ENCODE results near the gene NCKAP5L.

NCKAP5L gene

DNA sequence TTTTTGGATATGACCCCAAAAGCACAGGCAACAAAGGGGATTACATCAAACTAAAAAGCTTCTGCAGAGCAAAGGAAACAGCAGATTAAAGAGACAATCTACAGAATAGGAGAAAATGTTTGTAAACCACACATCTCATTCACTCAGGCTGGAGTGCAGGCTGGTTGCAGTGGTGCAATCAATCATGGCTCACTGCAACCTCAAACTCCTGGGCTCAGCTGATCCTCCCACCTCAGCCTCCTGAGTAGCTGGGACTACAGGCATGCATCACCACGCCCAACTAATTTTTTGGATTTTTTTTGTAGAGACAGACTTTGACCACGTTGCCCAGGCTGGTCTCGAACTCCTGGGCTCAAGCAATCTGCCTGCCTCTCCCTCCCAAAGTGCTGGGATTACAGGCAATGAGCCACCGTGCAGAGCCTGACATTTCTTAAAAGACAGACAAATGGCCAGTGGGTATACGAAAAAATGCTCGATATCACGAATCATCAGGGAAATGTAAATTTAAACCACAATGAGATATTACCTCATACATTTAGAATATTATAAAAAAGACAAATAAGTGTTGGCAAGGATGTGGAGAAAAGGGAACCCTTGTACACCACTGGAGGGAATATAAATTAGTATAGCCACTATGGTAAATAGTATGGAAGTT lies 9.8 kb downstream of the NCKAP5L start:
- Histone ChIP-seq H3K36me3 (ENCODE audit: insufficient read depth, low read length) (no peaks in the 10 kb centered on the region), H4K20me1 (ENCODE audit: insufficient read depth, low read length, poor library complexity, severe bottlenecking) (peaks cover 11% of the 10 kb centered on the region), H3F3A (ENCODE audit: low read depth) (no peaks in the 10 kb centered on the region), H3K4me3 (ENCODE audit: low read length, poor library complexity, severe bottlenecking) (no peak overlapping the region), H3K79me2 (ENCODE audit: insufficient read depth, low read length) (peaks cover 44% of the 10 kb centered on the region), H3K9me2 (replicated peaks; ENCODE audit: low read depth, low read length) (no peaks in the 10 kb centered on the region), H3K9ac (ENCODE audit: low read depth, low read length, poor library complexity, severe bottlenecking) (no peak overlapping the region), H2AFZ (ENCODE audit: low read length) (no peak overlapping the region), H3K9me3 (ENCODE audit: insufficient read depth, low read depth, low read length) (no peaks in the 10 kb centered on the region), H3K4me1 (ENCODE audit: insufficient read depth, low read length, poor library complexity, severe bottlenecking) (peaks cover 18% of the 10 kb centered on the region), H3K27me3 (ENCODE audit: insufficient read depth, low read length, poor library complexity, severe bottlenecking) (no peaks in the 10 kb centered on the region), H3K4me2 (ENCODE audit: low read depth, low read length, poor library complexity, severe bottlenecking) (no peak overlapping the region)
- TF ChIP-seq EZH2phosphoT487 (IDR thresholded peaks at IDR 0.05; ENCODE audit: borderline replicate concordance) (no peak), CTCF (conservative IDR thresholded peaks at IDR 0.05; ENCODE audit: low read length) (no peak)

DNA sequence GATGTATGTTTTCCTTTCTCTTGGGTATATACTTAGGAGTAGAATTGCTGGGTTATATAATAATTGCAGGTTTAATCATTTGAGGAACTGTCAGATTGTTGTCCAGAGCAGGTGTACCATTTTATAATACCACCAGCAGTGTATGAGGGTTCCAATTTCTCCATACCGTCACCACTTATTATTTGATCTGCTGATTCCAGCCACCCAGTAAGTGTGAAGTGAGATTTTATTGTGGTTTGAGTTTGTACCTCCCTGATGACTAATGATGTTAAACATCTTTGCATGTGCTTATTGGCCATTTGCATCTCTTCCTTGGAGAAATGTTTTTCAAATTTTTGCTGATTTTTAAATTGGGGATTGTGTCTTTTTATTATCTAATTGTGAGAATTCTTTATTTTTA lies 15.1 kb downstream of the NCKAP5L start:
- H3K9me2 ChIP-seq (replicated peaks; ENCODE audit: low read depth, low read length) = no peaks in the 10 kb centered on the region
- H3K4me2 ChIP-seq (ENCODE audit: low read depth, low read length, poor library complexity, severe bottlenecking) = no peak overlapping the region
- H3F3A ChIP-seq (ENCODE audit: low read depth) = no peaks in the 10 kb centered on the region
- TF ChIP-seq EZH2phosphoT487 (IDR thresholded peaks at IDR 0.05; ENCODE audit: borderline replicate concordance) = no peak
- no peak for TF ChIP-seq CTCF (conservative IDR thresholded peaks at IDR 0.05; ENCODE audit: low read length)
- no peak overlapping the region for H3K9ac ChIP-seq (ENCODE audit: low read depth, low read length, poor library complexity, severe bottlenecking)
- no peak overlapping the region for H3K4me3 ChIP-seq (ENCODE audit: low read length, poor library complexity, severe bottlenecking)
- H3K27me3 ChIP-seq (ENCODE audit: insufficient read depth, low read length, poor library complexity, severe bottlenecking) = no peaks in the 10 kb centered on the region
- H2AFZ ChIP-seq (ENCODE audit: low read length) = no peak overlapping the region
- H3K36me3 ChIP-seq (ENCODE audit: insufficient read depth, low read length) = no peaks in the 10 kb centered on the region
- H3K79me2 ChIP-seq (ENCODE audit: insufficient read depth, low read length) = peaks cover 18% of the 10 kb centered on the region
- peaks cover 11% of the 10 kb centered on the region for H3K4me1 ChIP-seq (ENCODE audit: insufficient read depth, low read length, poor library complexity, severe bottlenecking)
- H3K9me3 ChIP-seq (ENCODE audit: insufficient read depth, low read depth, low read length) = no peaks in the 10 kb centered on the region
- H4K20me1 ChIP-seq (ENCODE audit: insufficient read depth, low read length, poor library complexity, severe bottlenecking) = peaks cover under 1% of the 10 kb centered on the region

DNA sequence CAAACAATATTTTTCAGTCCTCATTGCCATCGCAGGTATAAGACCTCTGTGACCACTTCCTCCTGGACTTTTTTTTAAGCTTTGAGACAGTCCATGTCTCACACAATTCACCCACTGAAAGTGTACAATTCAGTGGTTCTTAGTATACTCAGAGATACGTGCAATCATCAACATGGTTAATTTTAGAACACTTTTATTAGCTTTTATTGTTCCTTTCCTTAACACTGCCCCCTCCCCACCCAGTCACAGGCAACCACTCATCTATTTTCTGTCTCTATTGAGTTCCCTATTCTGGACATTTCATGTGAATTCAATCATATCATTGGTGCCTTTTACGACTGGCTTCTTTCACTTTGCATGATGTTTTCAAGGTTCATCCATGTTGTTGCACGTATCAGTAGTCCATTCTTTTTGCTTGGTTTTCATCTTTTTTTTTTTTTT lies 16.2 kb downstream of the NCKAP5L start:
- Histone ChIP-seq H3K4me2 (ENCODE audit: low read depth, low read length, poor library complexity, severe bottlenecking) (peak overlapping the region; percentile 8), H3K9ac (ENCODE audit: low read depth, low read length, poor library complexity, severe bottlenecking) (no peak overlapping the region), H2AFZ (ENCODE audit: low read length) (no peak overlapping the region), H4K20me1 (ENCODE audit: insufficient read depth, low read length, poor library complexity, severe bottlenecking) (no peaks in the 10 kb centered on the region), H3K27me3 (ENCODE audit: insufficient read depth, low read length, poor library complexity, severe bottlenecking) (no peaks in the 10 kb centered on the region), H3F3A (ENCODE audit: low read depth) (no peaks in the 10 kb centered on the region), H3K9me3 (ENCODE audit: insufficient read depth, low read depth, low read length) (no peaks in the 10 kb centered on the region), H3K36me3 (ENCODE audit: insufficient read depth, low read length) (no peaks in the 10 kb centered on the region), H3K9me2 (replicated peaks; ENCODE audit: low read depth, low read length) (no peaks in the 10 kb centered on the region), H3K4me3 (ENCODE audit: low read length, poor library complexity, severe bottlenecking) (no peak overlapping the region), H3K4me1 (ENCODE audit: insufficient read depth, low read length, poor library complexity, severe bottlenecking) (peaks cover 11% of the 10 kb centered on the region), H3K79me2 (ENCODE audit: insufficient read depth, low read length) (peaks cover 15% of the 10 kb centered on the region)
- TF ChIP-seq EZH2phosphoT487 (IDR thresholded peaks at IDR 0.05; ENCODE audit: borderline replicate concordance) (no peak), CTCF (conservative IDR thresholded peaks at IDR 0.05; ENCODE audit: low read length) (no peak)
